Bronchial epithelial cell (primary cell): ENCODE measurements around the gene FBXW7. TPM values are rescaled to one million over a fixed set of nuclear protein-coding genes. Genes with fewer than 3 reads are reported as not detected.

Experiments
- DNase-seq: peaks from one replicate; pipeline ENCODE4 v3.0.0-alpha.2; 2010; ENCODE audit warnings: low read depth
- FAIRE-seq: peaks from 2 replicates; lab custom pipeline; 2011; peaks lifted over from hg19 to GRCh38; lab: Jason Lieb, UNC
- H3K27me3 ChIP-seq: 2 replicates; pipeline ENCODE4 v1.5.1; 2011; ENCODE audit warnings: low read length; ENCODE audit not compliant: control insufficient read depth, insufficient read depth
- H3K36me3 ChIP-seq: 2 replicates; pipeline ENCODE4 v1.5.1; 2011; ENCODE audit warnings: low read length; ENCODE audit not compliant: control insufficient read depth, insufficient read depth
- H3K4me3 ChIP-seq: 2 replicates; pipeline ENCODE4 v1.5.1; 2011; ENCODE audit warnings: mild to moderate bottlenecking, low read depth, low read length, control low read depth
- CTCF ChIP-seq: IDR thresholded peaks from 2 replicates; pipeline ENCODE4 v1.5.1; 2011; ENCODE audit warnings: mild to moderate bottlenecking, moderate library complexity, low read length, control low read depth, inconsistent platforms; ENCODE audit not compliant: insufficient read depth, severe bottlenecking
- total RNA-seq: library from RNA; depleted of rRNA; stranded (reverse); fragments of >200 nt; gene quantifications from 2 replicates; pipeline ENCODE4 v1.2.1, GENCODE V29; 2014

FBXW7 gene
- total RNA-seq, 1 donor from 2014 or later, result 145 TPM

- DNase-seq (no peak), FAIRE-seq (no peak)
- Histone ChIP-seq H3K27me3 (no peaks in the 10 kb centered on the region), H3K36me3 (no peaks in the 10 kb centered on the region), H3K4me3 (no peak overlapping the region)
- no peak for TF ChIP-seq CTCF
These were observed 76.6 kb downstream of the FBXW7 start for GRCh38 chr4:152459326-152459725.

GRCh38 chr4:152458801-152459302 is 77.0 kb downstream of the FBXW7 start:
- DNase-seq (no peak), FAIRE-seq (no peak)
- Histone ChIP-seq H3K4me3 (no peak overlapping the region), H3K27me3 (no peaks in the 10 kb centered on the region), H3K36me3 (no peaks in the 10 kb centered on the region)
- TF ChIP-seq CTCF, result no peak

GRCh38 chr4:152456609-152457008 is 79.3 kb downstream of the FBXW7 start:
- H3K4me3 ChIP-seq, result no peak overlapping the region
- DNase-seq (peak; percentile 83), FAIRE-seq (peak; percentile 55)
- no peaks in the 10 kb centered on the region for H3K36me3 ChIP-seq
- H3K27me3 ChIP-seq, result no peaks in the 10 kb centered on the region
- no peak for TF ChIP-seq CTCF

GRCh38 chr4:152455311-152455710 is 80.6 kb downstream of the FBXW7 start:
- no peak for DNase-seq
- Histone ChIP-seq H3K36me3 (no peaks in the 10 kb centered on the region), H3K27me3 (no peaks in the 10 kb centered on the region), H3K4me3 (no peak overlapping the region)
- TF ChIP-seq CTCF, result no peak
- no peak for FAIRE-seq

GRCh38 chr4:152454398-152455011 is 81.4 kb downstream of the FBXW7 start:
- H3K27me3 ChIP-seq, result no peaks in the 10 kb centered on the region
- FAIRE-seq (no peak), DNase-seq (peak; percentile 43)
- no peaks in the 10 kb centered on the region for H3K36me3 ChIP-seq
- TF ChIP-seq CTCF, result peak; percentile 43
- no peak overlapping the region for H3K4me3 ChIP-seq

GRCh38 chr4:152451496-152451895 is 84.4 kb downstream of the FBXW7 start:
- TF ChIP-seq CTCF, result no peak
- Histone ChIP-seq H3K27me3 (no peaks in the 10 kb centered on the region), H3K4me3 (no peak overlapping the region), H3K36me3 (no peaks in the 10 kb centered on the region)
- DNase-seq (no peak), FAIRE-seq (no peak)
